ENCODE measurements around the gene GAS2L2. TPM values are rescaled to one million over a fixed set of nuclear protein-coding genes. Genes with fewer than 3 reads are reported as not detected.

Gene GAS2L2
- total and polyA plus RNA-seq, 2 of the 8 experiments (the other 6 are each of a cell fraction or from before 2014, with no cell fraction given): 0.09 to 0.13 TPM

- TF ChIP-seq TEAD4 (IDR thresholded peaks at IDR 0.05; ENCODE audit: low read depth, low read length) (no peak), EGR1 (IDR thresholded peaks at IDR 0.05; ENCODE audit: borderline replicate concordance, low read depth, low read length) (no peak), TAF1 (IDR thresholded peaks at IDR 0.05; ENCODE audit: low read depth, low read length) (no peak), JUND (IDR thresholded peaks at IDR 0.05; ENCODE audit: low read length) (no peak)
- Histone ChIP-seq H3K18ac (ENCODE audit: extremely low read depth, low read length) (no peak overlapping the region), H3K79me1 (ENCODE audit: low read depth, low read length) (peaks cover 2% of the 10 kb centered on the region), H3K4ac (replicated peaks; ENCODE audit: insufficient read length, low read depth, low read length) (no peak overlapping the region), H4K5ac (ENCODE audit: insufficient read length, low read depth, low read length) (no peak overlapping the region), H2BK12ac (ENCODE audit: low read depth, low read length) (no peak overlapping the region), H3K36me3 (ENCODE audit: control insufficient read depth in 2 of 4, insufficient read depth in 4 of 4, low read length in 3 of 4) (peaks cover 0 to 8% (median 0%) of the 10 kb centered on the region in 4 experiments; a peak in 1 of 8 replicates), H2AFZ (ENCODE audit: low read length) (no peak overlapping the region), H2BK120ac (replicated peaks; ENCODE audit: low read depth, low read length) (no peak overlapping the region), H3K79me2 (ENCODE audit: control insufficient read depth in 1 of 2, insufficient read depth in 2 of 2, low read length in 2 of 2) (no peaks in the 10 kb centered on the region), H3K27ac (ENCODE audit: low read depth, low read length) (no peak overlapping the region), H4K8ac (ENCODE audit: extremely low read depth, insufficient read depth, low read length) (no peak overlapping the region), H2BK5ac (ENCODE audit: low read depth, low read length) (no peak overlapping the region), H3K14ac (ENCODE audit: insufficient read length) (no peak overlapping the region), H3K27me3 (replicated peaks in 1 of 4; ENCODE audit: control insufficient read depth in 3 of 4, extremely low read depth in 1 of 4, insufficient read depth in 3 of 4, low read length in 3 of 4) (peaks cover 11 to 34% (median 23%) of the 10 kb centered on the region in 4 experiments), H3K56ac (replicated peaks; ENCODE audit: insufficient read length, low read depth, low read length) (no peak overlapping the region), H3K4me1 (replicated peaks in 1 of 4; ENCODE audit: control insufficient read depth in 3 of 4, insufficient read depth in 4 of 4, low read length in 3 of 4) (peaks cover 0 to 7% (median 5%) of the 10 kb centered on the region in 4 experiments; a peak in 5 of 7 replicates), H4K91ac (replicated peaks; ENCODE audit: insufficient read length, low read length) (no peak overlapping the region), H2BK20ac (ENCODE audit: low read length) (no peak overlapping the region), H3K9ac (replicated peaks in 1 of 4; ENCODE audit: extremely low read depth in 1 of 4, low read depth in 3 of 4, low read length in 3 of 4) (no peak overlapping the region), H2AK5ac (ENCODE audit: low read depth, low read length) (no peak overlapping the region), H4K20me1 (replicated peaks in 1 of 2; ENCODE audit: control insufficient read depth in 1 of 2, insufficient read depth in 2 of 2, low read length in 2 of 2) (peaks cover 5 to 23% of the 10 kb centered on the region in 2 experiments), H3K9me3 (ENCODE audit: insufficient read depth in 2 of 2, low read depth in 1 of 2, low read length in 1 of 2) (peaks cover 8 to 11% of the 10 kb centered on the region in 2 experiments; a peak in 2 of 4 replicates), H2BK15ac (ENCODE audit: low read length) (no peak overlapping the region), H3K4me2 (ENCODE audit: insufficient read depth in 1 of 2, low read depth in 2 of 2, low read length in 2 of 2) (no peak overlapping the region), H3K23ac (ENCODE audit: insufficient read length) (no peak overlapping the region), H3K23me2 (ENCODE audit: low read depth, low read length) (peaks cover 8% of the 10 kb centered on the region; the same call in 1 of the 2 replicates), H3K4me3 (ENCODE audit: extremely low read depth in 1 of 4, insufficient read depth in 2 of 4, low read depth in 3 of 4, low read length in 4 of 4) (no peak overlapping the region)
- FAIRE-seq: no peak
- no peak for DNase-seq (ENCODE audit: low read depth in 1 of 2, low spot score in 2 of 2)
- CTCF ChIA-PET (ENCODE audit: partially characterized antibody): interaction anchor here (0.6 to 9.8 kb wide), 5 partner anchors 11 to 123 kb away, joined by 3 to 45 read pairs (median 4); no protein-coding TSS in a partner anchor
- 96% methylated on average over 5 of the region's 5 CpGs; no CpG with 5 or more reads in 1 of the 2 experiments for WGBS, 2 experiments (ENCODE audit: extremely low coverage in 1 of 2, insufficient coverage in 1 of 2, insufficient read length in 1 of 2, insufficient replicate concordance in 2 of 2, low coverage in 1 of 2, low lambda C conversion rate in 2 of 2, missing lambda C conversion rate in 1 of 2)
- POLR2A ChIA-PET (ENCODE audit: partially characterized antibody): interaction anchor here (1.5 to 1.7 kb wide), 2 partner anchors 13 to 73 kb away, joined by 4 to 6 read pairs; partner anchors contain the start of gene TAF15
Observed at GRCh38 chr17:35736236-35736635, 16.8 kb downstream of the GAS2L2 start.
